ENCODE measurements around the gene WWOX.

WWOX gene

DNA sequence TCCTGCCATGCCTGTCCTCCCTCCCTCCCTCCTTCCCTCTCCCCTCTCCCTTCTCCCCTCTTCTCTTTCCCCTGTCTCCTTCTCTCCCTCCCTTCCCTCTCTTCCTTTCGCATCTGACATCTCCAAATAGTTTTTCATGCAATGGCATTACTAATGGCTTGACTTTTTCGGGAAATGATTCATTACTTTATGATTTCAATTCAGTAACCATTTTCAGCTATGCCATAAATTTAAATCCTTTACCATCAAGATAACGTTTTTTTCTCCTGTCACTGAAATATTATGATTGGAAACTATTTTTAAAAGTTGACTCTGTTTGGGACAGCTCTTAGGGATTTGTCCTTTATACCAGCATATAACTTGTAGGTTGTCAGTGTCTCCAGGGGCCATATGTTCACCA, 201.0 kb downstream of the WWOX start:
- Mint-ChIP-seq H3K36me3 (ENCODE audit: low read depth) (peaks cover 8% of the 10 kb centered on the region), H3K9me3 (peaks cover 2% of the 10 kb centered on the region), H3K4me1 (ENCODE audit: low read depth) (no peaks in the 10 kb centered on the region), H3K4me3 (no peak overlapping the region), H3K27me3 (no peaks in the 10 kb centered on the region), H3K27ac (no peak overlapping the region)
- no peak for DNase-seq

GRCh38 chr16:78303946-78304345, 204.5 kb downstream of the WWOX start:
- Mint-ChIP-seq H3K27ac (no peak overlapping the region), H3K9me3 (no peaks in the 10 kb centered on the region), H3K36me3 (ENCODE audit: low read depth) (peaks cover 7% of the 10 kb centered on the region), H3K27me3 (no peaks in the 10 kb centered on the region), H3K4me1 (ENCODE audit: low read depth) (no peaks in the 10 kb centered on the region), H3K4me3 (no peak overlapping the region)
- DNase-seq: no peak

DNA sequence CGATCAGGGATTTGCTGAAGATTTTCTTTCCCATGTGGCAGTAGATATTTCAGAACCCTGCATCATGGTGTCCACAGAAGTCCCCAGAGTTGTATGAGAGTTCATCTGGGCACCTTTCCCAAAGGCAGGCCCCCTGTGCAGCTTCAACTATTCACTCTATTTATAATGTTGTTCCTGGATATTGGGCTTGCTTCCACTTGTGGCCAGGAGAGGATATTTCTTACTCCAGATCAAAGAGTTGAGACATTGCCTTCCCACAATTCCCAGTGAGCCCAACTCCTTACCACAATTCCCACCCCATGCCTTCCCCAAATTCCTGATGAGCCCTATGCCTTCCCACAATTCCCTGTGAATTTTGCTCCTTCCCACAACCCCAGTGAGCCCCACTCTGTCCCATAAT, 206.9 kb downstream of the WWOX start:
- Mint-ChIP-seq H3K36me3 (ENCODE audit: low read depth) (peaks cover 7% of the 10 kb centered on the region), H3K4me1 (ENCODE audit: low read depth) (peaks cover 13% of the 10 kb centered on the region), H3K4me3 (no peak overlapping the region), H3K9me3 (no peaks in the 10 kb centered on the region), H3K27me3 (no peaks in the 10 kb centered on the region), H3K27ac (no peak overlapping the region)
- DNase-seq: no peak

DNA sequence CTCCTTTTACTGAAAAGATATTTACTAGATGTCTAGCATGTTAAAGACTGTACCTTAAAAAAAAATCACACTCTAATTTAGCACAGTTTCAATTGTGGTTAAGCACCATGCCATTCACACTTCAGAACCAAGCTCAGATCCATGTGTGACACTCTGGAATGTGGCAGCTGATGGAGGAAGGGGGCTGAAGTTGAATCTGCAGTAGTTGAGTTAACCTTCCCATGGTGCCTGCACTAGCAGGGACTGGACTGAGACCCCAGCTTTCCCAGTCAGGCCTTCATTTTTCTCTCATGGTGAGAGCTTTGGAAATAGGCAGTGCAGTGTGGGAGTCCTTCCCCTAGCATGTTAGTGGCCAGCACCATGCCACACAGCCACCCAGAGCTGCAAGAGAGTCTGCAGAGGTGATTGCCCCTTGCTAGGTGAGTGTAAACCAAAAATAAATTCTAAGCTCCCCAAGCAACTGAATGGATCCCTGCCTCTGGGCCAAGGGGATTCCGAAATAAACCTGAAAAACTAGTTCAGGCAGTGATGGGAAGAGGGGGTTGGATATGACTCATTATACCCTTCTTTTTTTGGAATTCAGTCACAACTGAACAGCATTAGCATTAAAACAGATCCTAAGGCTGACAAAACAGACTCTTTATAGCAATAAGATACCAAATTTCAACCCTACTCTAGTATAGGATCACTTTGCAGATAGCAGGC, 208.5 kb downstream of the WWOX start:
- no peak for DNase-seq
- Mint-ChIP-seq H3K4me3 (no peak overlapping the region), H3K36me3 (ENCODE audit: low read depth) (peaks cover 7% of the 10 kb centered on the region), H3K9me3 (no peaks in the 10 kb centered on the region), H3K27me3 (no peaks in the 10 kb centered on the region), H3K27ac (no peak overlapping the region), H3K4me1 (ENCODE audit: low read depth) (peaks cover 14% of the 10 kb centered on the region)

DNA sequence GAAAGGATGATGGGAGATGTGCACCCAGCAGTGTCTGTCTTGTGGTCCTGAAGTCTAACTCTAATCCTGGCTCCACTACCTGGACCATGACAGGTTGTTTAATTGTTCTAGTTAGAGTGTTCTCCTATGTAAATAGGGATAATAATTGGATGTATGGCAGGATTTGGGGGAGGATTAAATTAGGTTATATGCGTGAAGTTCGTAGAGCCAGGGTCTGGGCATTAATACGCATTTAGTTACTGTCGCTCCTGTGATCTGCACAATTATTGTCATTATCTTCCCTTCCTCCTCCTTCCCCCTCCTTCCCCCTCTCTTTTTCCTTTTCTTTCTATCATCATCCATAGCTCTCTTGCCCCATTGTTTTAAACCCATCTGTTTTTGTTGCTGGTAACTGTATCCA, 210.3 kb downstream of the WWOX start:
- Mint-ChIP-seq H3K36me3 (ENCODE audit: low read depth) (peaks cover 4% of the 10 kb centered on the region), H3K27me3 (no peaks in the 10 kb centered on the region), H3K4me1 (ENCODE audit: low read depth) (peaks cover 14% of the 10 kb centered on the region), H3K4me3 (no peak overlapping the region), H3K27ac (no peak overlapping the region), H3K9me3 (no peaks in the 10 kb centered on the region)
- no peak for DNase-seq

GRCh38 chr16:78310196-78310595, 210.7 kb downstream of the WWOX start:
- H3K4me3 Mint-ChIP-seq: no peak overlapping the region
- no peaks in the 10 kb centered on the region for H3K9me3 Mint-ChIP-seq
- H3K36me3 Mint-ChIP-seq (ENCODE audit: low read depth): peaks cover 4% of the 10 kb centered on the region
- no peak for DNase-seq
- no peaks in the 10 kb centered on the region for H3K27me3 Mint-ChIP-seq
- H3K27ac Mint-ChIP-seq: no peak overlapping the region
- H3K4me1 Mint-ChIP-seq (ENCODE audit: low read depth): peaks cover 14% of the 10 kb centered on the region

DNA sequence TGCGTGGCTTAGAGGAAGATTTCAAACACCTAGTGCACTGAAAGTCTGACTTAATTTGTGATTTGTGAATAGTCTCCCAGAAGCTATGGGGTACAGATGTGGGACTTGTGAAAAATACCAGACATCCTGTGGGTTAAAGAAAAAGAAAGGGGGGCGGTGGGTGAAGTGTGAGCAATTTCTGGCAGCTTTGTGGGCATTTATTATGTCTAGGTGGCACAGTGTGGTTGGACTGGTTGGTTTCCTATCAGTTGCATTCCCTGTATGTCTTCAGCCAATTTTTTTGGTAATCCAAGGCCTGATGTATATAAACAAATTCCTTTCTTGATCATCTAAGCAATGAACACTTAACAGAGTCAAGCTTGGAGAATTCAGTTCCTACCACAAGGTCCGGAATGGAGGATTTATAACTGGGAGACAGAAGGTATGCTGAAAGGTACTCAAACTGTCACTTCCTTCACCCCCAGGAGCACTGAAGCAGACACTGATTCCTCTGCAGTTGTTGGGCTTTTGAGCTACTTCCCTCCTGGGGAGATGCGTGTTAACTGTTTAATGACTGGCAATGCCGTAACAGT, 211.6 kb downstream of the WWOX start:
- Mint-ChIP-seq H3K36me3 (ENCODE audit: low read depth) (peaks cover 2% of the 10 kb centered on the region), H3K9me3 (no peaks in the 10 kb centered on the region), H3K27ac (no peak overlapping the region), H3K27me3 (no peaks in the 10 kb centered on the region), H3K4me3 (no peak overlapping the region), H3K4me1 (ENCODE audit: low read depth) (peaks cover 14% of the 10 kb centered on the region)
- DNase-seq: no peak

DNA sequence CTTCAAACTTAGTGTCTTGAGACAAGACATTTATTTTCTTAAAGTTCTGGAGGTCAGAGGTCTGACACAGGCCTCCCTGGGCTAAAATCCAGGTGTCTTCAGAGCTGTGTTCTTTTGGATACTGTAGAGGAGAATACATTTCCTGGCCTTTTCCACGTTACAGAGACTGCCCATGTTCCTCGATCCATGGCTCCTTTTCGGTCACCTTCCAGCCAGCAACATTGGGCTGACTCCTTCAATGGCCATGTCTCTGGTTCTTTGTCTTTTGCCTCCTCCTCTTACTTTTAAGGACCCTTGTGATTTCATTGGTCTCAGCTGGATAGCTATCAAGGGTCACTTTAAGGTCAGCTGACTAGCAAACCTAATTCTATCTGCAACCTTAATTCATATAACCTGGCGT, 212.4 kb downstream of the WWOX start:
- H3K4me1 Mint-ChIP-seq (ENCODE audit: low read depth): peaks cover 14% of the 10 kb centered on the region
- no peak overlapping the region for H3K4me3 Mint-ChIP-seq
- no peak overlapping the region for H3K27ac Mint-ChIP-seq
- DNase-seq: no peak
- no peaks in the 10 kb centered on the region for H3K9me3 Mint-ChIP-seq
- peaks cover 2% of the 10 kb centered on the region for H3K36me3 Mint-ChIP-seq (ENCODE audit: low read depth)
- no peaks in the 10 kb centered on the region for H3K27me3 Mint-ChIP-seq

DNA sequence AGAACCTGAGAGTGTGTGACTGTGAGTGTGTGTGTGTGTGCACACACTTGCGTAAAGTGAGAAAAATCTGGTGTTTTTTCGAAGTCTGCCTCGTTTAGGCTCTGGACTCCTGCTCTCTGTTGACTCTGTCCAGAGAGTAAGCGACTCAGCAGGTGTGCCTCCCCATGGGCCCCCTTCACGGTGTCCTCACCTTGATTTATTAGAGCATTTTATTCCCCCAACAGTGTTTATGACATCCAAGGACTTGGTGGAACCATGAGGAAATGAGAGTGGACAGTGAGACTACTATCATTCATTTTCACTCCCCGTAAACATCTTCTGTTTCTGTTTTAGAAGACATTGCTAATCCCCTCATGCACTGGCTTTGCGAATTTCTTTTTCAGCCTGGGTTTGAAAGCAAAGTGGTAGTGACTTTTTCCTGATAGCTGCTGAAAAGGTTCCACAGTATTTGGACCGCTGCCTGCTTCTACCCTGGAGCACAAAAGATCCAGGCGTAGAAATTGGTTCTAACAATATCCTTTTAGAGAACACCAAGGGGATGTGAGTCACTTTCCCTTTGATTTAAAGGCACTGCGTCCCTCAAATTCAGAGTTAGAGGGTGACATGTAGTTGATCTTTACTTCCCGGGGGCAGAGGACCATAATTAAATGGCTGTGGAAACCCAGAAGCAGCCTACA, 218.2 kb downstream of the WWOX start:
- Mint-ChIP-seq H3K27ac (no peak overlapping the region), H3K36me3 (ENCODE audit: low read depth) (peaks cover 2% of the 10 kb centered on the region), H3K4me1 (ENCODE audit: low read depth) (no peaks in the 10 kb centered on the region), H3K27me3 (no peaks in the 10 kb centered on the region), H3K9me3 (no peaks in the 10 kb centered on the region), H3K4me3 (no peak overlapping the region)
- no peak for DNase-seq

GRCh38 chr16:78321620-78322360, 222.3 kb downstream of the WWOX start:
- H3K27me3 Mint-ChIP-seq: no peaks in the 10 kb centered on the region
- no peaks in the 10 kb centered on the region for H3K4me1 Mint-ChIP-seq (ENCODE audit: low read depth)
- H3K4me3 Mint-ChIP-seq: no peak overlapping the region
- no peaks in the 10 kb centered on the region for H3K9me3 Mint-ChIP-seq
- no peak overlapping the region for H3K27ac Mint-ChIP-seq
- no peaks in the 10 kb centered on the region for H3K36me3 Mint-ChIP-seq (ENCODE audit: low read depth)
- DNase-seq: no peak

GRCh38 chr16:78323315-78323714, 223.9 kb downstream of the WWOX start:
- Mint-ChIP-seq H3K36me3 (ENCODE audit: low read depth) (no peaks in the 10 kb centered on the region), H3K9me3 (no peaks in the 10 kb centered on the region), H3K27me3 (no peaks in the 10 kb centered on the region), H3K27ac (no peak overlapping the region), H3K4me3 (no peak overlapping the region), H3K4me1 (ENCODE audit: low read depth) (no peaks in the 10 kb centered on the region)
- DNase-seq: no peak

- H3K4me1 Mint-ChIP-seq (ENCODE audit: low read depth): no peaks in the 10 kb centered on the region
- H3K4me3 Mint-ChIP-seq: no peak overlapping the region
- no peaks in the 10 kb centered on the region for H3K36me3 Mint-ChIP-seq (ENCODE audit: low read depth)
- no peak overlapping the region for H3K27ac Mint-ChIP-seq
- H3K27me3 Mint-ChIP-seq: no peaks in the 10 kb centered on the region
- DNase-seq: no peak
- H3K9me3 Mint-ChIP-seq: no peaks in the 10 kb centered on the region
Observed at GRCh38 chr16:78324649-78325285, 225.3 kb downstream of the WWOX start.

- Mint-ChIP-seq H3K36me3 (ENCODE audit: low read depth) (no peaks in the 10 kb centered on the region), H3K4me3 (no peak overlapping the region), H3K27me3 (no peaks in the 10 kb centered on the region), H3K27ac (no peak overlapping the region), H3K4me1 (ENCODE audit: low read depth) (no peaks in the 10 kb centered on the region), H3K9me3 (no peaks in the 10 kb centered on the region)
- DNase-seq: no peak
Observed at GRCh38 chr16:78325468-78326352, 226.3 kb downstream of the WWOX start.

GRCh38 chr16:78326731-78327130, 227.3 kb downstream of the WWOX start:
- Mint-ChIP-seq H3K27ac (no peak overlapping the region), H3K36me3 (ENCODE audit: low read depth) (no peaks in the 10 kb centered on the region), H3K4me1 (ENCODE audit: low read depth) (no peaks in the 10 kb centered on the region), H3K4me3 (no peak overlapping the region), H3K9me3 (no peaks in the 10 kb centered on the region), H3K27me3 (no peaks in the 10 kb centered on the region)
- no peak for DNase-seq
